PC-9 (cell line): ENCODE measurements around the gene IRAK2.

Source experiments
- CTCF ChIP-seq: fragments of 200-600 bp; sonication (generic); conservative IDR thresholded peaks from 2 replicates; pipeline ENCODE4 v1.6.1; 2017; ENCODE audit warnings: mixed run types, antibody characterized with exemption, mild to moderate bottlenecking, moderate library complexity
- EZH2 ChIP-seq: fragments of 200-600 bp; sonication (generic); IDR thresholded peaks from 2 replicates; pipeline ENCODE4 v1.8.0; 2017; ENCODE audit warnings: antibody characterized with exemption, low read depth

DNA sequence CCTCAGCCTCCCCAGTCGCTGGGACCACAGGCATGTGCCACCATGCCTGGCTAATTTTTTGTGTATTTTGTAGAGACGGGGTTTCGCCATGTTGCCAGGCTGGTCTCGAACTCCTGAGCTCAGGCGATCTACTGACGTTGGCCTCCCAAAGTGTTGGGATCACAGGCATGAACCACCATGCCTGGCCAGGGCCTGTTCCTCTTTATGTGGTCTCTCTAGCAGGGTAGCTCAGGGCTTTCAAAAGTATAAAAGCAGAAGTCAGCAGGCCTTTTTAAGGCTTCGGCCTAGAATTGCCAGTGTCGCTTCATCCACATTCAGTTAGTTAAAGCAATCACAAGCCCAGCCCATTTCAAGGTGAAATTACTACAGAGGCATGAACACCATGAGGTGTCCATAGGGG is 15.5 kb upstream of the IRAK2 start:
- no peak for TF ChIP-seq EZH2
- no peak for TF ChIP-seq CTCF
